Stimulated activated CD8-positive, alpha-beta memory T cell treated with anti-CD3 and anti-CD28 coated beads, Interleukin-15, amount 100 ng/mL, for 1 hour (primary cell): ENCODE measurements around the gene ESRRA.
A peak's percentile ranks its signal among the peaks of the same experiment; 100 is the strongest.

ENCODE experiments used
- DNase-seq: peaks from one replicate; pipeline ENCODE4 v3.0.0-alpha.2; 2020; ENCODE audit warnings: low read depth

Gene ESRRA

DNA sequence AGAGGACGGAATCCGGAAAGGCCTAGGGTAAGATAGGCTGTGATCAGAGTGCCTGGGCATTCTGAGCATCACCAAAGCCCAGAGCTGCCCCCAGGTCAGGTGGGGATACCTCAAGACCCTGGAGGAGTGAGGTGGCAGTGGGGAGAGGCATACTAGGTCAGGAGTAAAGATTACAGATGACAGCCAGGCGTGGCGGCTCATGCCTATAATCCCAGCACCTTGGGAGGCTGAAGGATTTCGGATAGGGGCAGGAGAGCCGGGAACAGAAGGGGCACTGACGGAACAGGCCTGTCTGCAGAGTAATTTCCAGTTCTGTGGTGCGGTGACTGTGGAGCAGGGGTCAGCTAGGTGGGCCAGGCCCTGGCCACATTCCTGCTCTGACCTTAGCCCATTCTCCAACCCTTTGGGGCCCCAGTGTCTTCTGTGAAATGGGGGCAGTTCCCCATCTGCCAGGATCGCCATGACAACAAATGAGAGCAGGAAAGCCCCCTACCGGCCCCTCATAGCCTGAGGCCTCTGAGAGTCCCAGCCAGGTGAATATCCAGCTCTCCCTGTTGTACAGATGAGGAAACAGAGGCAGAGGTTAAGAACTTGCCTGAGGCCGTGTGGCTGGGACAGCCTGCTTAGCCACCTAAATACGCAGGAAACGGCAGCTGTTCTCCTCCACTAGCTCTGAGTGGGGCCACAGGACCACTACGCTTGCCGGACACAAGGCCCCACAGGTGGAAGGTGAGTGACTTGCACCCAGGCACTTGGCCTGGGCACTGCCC is 30.1 kb upstream of the ESRRA start:
- DNase-seq, result no peak

- no peak for DNase-seq
Observed at GRCh38 chr11:64275841-64276240, 29.5 kb upstream of the ESRRA start.

DNA sequence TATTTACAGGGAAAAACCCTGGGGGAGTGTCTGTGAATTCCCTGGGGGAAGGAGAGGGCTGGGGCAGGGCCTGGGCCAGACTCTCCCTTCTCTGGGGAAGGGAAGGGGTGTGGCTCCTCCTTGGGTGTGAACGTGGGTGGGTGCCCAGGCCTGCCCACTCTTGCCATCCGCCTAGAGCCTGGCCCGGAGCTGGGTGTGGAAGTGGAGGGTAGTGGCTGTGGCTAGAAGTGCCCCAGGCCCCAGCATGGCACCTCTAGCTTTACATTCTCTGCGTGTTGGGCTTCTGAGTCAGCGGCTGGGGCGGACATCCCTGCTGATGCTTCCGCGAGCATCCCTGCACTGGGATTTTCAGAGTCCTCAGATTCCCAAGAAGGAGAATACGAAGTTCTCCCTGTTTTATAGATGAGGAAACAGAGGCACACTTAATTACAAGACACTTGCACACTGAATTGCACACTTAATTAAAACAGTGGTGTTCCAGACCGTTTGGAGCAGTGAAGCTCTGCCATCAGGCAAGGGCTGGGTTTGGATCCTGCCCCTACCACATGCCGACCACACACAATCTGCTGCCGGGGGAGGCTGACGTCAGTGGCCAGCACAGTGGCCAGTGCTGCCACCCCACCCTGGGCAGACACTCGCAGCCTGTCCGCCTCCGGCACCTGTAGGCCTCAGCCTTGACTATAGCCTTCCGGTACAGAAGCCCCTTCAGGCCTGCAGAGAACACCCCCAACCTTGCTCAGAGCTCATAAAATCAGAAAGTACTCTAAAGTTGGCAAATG is 28.5 kb upstream of the ESRRA start:
- DNase-seq, result no peak

DNA sequence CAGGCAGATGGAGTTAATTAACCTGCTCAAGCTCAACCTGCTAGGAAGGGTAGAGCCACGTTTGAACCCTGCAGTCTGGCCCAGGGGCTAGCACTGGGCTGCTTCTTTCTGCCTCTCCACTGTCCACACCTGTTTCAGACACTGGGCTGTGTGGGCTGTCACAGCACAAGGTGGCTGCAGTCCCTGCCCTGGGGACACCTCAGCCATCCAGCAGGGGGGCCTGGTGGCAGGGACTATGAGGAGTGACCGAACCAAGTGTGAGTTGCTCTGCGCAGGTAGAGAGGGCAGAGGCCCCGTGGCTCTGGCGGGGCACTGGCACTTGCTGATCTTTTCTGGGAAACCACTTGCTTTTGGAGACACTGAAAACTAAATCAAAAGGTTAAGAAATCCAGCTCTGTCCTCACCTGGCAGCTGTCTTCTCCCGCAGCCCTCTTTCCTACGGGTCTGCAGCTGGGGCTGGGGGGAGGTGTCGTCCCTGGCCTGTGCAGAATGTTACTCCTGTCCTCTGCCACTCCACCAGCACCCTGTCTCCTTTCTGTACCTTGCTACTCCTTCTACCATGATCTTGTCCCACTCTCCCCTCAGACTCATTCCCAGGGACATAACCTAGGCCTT is 26.6 kb upstream of the ESRRA start:
- DNase-seq, result no peak

DNA sequence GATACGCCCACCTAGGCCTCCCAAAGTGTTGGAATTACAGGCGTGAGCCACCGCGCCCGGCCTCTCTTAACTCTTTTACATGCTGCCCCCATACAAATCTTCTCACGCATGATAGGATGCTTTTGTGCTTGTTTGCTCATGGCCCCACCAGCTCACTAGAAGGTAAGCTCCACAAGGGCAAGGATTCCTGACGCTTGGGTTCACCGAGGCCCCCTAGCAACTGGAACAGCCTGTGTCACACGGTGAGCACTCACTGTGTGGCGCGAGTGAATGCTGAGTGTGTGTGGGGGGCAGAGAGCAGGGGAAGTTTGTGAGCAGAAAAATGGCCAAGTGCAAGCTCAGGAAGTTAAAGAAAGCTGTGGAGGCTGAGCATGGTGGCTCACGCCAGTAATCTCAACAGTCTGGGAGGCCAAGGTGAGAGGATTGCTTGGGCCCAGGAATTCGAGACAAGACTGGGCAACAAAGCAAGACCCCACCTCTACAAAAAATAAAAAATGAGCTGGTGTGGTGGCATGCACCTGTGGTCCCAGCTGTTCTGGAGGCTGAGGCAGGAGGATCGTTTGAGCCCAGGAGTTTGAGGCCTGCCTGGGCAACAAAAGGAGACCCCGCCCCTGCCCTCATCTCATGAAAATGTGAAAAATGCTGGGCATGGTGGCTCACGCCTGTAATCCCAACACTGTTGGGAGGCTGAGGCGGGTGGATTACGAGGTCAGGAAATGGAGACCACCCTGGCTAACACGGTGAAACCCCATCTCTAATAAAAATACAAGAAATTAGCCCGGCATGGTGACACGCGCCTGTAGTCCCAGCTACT is 23.2 kb upstream of the ESRRA start:
- no peak for DNase-seq

GRCh38 chr11:64283092-64283491 is 22.2 kb upstream of the ESRRA start:
- DNase-seq, result no peak

GRCh38 chr11:64284048-64284961 is 21.0 kb upstream of the ESRRA start, which contains the start of gene BAD:
Gene BAD, minus strand, starts transcription at chr11:64284665. Its CDS starts 297 bp downstream, at chr11:64284368.
- DNase-seq, result peak; percentile 85

- peak; percentile 91 for DNase-seq
Observed at GRCh38 chr11:64284962-64285884, 20.1 kb upstream of the ESRRA start, which contains the start of gene GPR137. Gene GPR137, plus strand, starts transcription at chr11:64285848. Its CDS starts 677 bp downstream, at chr11:64286525.

DNA sequence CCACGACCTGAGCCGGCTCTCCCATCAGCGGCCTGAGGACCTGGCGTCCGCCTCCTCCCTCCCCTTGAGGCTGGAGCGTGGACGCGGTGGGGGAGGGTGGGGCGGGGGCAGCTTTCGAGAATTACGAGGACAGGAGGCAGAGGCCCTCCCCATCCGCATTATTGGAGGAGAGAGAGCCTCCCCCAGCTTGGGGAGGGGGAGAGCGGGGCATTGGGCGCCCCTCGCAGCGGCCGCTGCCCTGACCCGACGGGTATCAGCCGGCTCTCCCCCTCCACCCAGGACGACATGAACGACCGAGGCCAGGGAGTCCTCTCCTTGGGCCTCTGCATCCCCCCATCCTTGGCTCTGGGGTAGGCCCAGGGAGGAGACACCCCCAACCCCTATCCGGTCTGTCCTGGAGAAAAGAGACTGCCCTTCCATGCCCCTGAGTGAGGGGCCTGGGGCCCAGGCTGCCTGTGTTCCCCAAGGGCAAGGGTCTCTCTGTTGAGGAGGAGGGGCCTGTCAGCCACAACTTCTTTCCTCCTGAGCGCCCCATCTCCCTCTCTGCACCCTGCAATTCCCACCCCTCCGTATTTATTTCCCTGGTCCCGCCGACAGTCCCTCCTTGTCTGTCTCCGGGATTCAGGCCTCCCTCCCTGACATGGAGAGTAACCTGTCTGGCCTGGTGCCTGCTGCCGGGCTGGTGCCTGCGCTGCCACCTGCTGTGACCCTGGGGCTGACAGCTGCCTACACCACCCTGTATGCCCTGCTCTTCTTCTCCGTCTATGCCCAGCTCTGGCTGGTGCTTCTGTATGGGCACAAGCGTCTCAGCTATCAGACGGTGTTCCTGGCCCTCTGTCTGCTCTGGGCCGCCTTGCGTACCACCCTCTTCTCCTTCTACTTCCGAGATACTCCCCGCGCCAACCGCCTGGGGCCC is 19.2 kb upstream of the ESRRA start:
- no peak for DNase-seq

DNA sequence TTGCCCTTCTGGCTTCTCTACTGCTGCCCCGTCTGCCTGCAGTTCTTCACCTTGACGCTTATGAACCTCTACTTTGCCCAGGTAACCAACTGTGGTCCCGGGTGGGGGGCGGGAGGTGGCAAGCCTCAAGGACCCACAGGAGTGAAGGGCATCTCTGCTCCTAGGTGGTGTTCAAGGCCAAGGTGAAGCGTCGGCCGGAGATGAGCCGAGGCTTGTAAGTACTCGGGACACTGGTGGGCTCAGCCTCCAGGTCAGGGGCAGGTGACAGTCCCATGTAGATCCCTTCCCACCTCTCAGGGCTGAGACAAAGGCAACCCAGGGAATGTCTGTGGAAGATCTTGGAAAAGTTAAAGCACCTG is 18.5 kb upstream of the ESRRA start:
- no peak for DNase-seq

- DNase-seq, result no peak
Observed at GRCh38 chr11:64287676-64288352, 17.5 kb upstream of the ESRRA start.

DNA sequence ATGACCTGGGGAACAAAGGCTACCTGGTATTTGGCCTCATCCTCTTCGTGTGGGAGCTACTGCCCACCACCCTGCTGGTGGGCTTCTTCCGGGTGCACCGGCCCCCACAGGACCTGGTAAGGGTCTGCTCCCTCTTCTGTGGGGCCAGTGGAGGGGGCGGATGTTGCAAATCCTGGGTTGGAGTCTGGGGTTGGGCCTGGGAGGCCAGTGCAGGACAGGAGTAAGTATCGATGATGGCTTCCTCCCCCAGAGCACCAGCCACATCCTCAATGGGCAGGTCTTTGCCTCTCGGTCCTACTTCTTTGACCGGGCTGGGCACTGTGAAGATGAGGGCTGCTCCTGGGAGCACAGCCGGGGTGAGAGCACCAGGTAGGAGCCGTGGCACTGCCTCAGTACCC is 17.0 kb upstream of the ESRRA start:
- no peak for DNase-seq

DNA sequence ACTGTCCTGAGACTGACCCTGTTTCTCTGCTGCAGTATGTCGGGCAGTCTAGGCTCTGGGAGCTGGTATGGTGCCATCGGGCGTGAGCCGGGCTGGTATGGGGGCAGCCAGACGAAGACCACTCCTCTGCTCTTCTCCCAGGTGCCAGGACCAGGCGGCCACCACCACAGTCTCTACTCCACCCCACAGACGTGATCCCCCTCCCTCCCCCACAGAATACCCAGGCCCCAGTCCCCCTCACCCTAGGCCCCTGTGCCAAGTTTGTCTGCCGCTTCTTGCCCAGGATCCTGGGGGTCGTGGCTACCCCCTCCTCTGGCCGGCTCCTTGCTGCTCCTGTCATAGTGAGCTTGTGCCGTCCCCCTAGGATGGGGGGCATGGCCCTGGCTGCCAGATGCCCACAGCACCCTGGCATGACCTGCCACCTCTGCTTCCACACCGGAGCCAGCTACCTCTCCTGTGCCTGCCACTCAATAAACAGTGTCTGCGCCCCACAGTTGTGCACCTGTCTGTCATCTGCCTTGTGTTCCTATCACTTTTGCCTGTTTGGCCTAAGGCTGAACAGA is 16.2 kb upstream of the ESRRA start:
- DNase-seq, result no peak

DNA sequence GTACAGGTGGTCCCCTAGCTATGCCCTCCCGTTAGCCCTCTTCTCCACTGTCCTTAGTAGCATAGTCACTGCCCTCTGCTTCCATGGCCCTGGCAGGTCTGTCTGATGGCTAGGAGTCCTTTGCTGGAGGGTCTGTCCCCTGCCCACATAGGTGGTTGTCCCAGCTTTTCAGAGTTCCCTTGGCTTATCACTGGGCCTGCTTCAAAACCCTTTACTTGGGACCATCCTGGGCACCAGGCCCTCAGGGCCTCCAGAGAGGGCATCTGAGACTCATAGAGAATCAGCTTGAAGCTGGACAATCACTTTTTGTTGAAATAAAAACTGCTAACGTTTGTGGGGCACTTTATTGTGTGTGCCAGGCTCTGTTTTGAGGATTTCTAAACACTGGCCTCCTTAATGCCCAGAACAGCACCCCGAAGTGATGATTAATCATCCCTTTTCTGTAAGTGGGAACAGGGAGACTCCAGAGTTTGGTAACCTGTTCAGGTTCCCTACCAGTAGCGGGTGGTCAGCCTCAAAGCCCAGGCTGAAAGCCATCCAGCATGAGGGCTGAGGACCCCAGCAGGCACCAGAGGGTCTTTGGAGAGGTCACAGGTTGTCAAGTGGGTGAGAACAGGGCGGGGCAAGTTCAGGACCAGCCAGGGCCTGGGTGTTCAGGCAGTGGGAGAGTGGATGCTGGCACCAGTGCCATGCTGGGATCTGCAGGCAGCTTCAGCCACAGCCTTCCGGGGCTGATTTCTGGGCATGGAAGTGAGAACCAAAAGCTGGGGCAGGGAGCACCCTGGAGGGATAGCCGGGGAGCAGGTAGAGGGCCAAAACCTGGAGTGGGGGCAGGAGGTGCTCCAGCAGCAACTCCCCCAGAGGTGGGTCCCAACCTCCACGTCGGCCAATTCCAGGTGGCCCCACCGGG is 14.7 kb upstream of the ESRRA start:
- DNase-seq, result no peak

DNA sequence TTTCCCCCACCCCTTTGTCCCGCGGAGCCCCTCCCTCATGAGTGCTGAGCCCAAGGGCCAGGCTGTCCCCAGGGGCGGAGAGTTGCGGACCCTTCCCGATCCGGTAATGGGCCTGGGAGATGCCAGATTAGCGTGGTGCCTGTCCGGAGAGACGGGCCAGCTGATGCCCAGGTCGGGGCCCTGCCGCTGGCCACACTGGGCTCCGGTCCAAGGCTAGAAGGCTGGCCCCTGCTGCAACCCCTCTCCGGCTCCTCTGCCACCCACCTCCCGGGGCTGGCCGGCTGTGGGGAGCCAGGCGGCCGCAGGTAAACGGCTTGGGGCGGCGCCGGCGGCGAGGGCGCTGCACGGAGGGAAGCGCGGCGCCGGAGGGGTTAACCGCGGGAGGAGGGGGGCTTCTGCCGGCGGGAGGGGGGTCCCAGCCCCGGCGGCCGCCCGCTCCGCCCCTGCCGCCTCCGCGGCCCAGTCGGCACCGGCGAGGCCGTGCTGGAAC is 14.0 kb upstream of the ESRRA start, which contains the start of gene KCNK4:
TSS of gene KCNK4 (plus strand) at position 41 of the 490 bp plus-strand sequence. CDS start 1,717 bp downstream, outside the sequence.
- no peak for DNase-seq

DNA sequence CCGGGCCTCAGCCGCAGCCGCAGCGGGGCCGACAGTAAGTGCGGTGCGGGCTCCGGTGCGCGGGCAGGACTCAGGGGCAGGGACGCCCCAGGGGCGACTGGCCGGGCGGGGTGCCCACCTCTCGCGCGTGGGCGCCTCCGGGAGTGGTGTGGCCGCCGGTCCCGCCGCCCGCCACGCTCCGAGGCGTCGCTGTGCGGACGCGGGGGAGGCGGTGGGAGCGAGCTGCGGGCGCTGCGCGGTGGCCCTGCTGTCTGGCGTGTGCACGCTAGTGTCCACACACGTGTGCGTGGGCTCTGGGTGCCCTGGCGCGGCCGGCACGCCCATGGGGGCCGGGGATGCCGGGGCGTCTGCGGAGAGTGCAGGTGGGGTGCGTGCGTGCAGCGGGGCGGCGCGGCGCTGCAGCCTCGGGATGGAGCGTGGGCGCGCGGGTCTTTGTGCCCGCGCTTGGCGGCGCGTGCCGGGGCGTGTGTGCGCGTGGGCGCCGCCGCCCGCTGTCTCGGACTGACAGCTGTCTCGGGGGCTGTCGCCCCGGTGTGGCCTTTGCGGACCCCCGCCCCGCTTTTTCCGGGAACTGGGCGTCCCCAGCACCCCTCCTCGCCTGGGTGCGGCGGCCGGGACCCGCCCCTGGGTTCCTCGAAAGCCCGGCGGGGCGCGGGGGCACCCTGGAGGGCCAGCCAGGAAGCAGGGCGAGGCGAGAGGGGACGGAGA is 13.4 kb upstream of the ESRRA start:
- DNase-seq, result no peak
